ENCODE measurements around the gene CDH22.

- TF ChIP-seq FOXK2 (conservative IDR thresholded peaks at IDR 0.05 in 1 of 2, IDR thresholded peaks at IDR 0.05 in 1 of 2; ENCODE audit: low read depth in 2 of 2) = peak in 1 of 2 experiments; percentile 68; a peak in 1 of 4 replicates
- no peak for TF ChIP-seq NR1H2 (CRISPR knock-in tag; IDR thresholded peaks at IDR 0.05)
- no peak for TF ChIP-seq ZNF263 (CRISPR knock-in tag; IDR thresholded peaks at IDR 0.05; ENCODE audit: borderline replicate concordance)
- TF ChIP-seq, protein P1, sequence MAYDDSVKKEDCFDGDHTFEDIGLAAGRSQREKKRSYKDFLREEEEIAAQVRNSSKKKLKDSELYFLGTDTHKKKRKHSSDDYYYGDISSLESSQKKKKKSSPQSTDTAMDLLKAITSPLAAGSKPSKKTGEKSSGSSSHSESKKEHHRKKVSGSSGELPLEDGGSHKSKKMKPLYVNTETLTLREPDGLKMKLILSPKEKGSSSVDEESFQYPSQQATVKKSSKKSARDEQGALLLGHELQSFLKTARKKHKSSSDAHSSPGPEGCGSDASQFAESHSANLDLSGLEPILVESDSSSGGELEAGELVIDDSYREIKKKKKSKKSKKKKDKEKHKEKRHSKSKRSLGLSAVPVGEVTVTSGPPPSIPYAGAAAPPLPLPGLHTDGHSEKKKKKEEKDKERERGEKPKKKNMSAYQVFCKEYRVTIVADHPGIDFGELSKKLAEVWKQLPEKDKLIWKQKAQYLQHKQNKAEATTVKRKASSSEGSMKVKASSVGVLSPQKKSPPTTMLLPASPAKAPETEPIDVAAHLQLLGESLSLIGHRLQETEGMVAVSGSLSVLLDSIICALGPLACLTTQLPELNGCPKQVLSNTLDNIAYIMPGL (CRISPR knock-in tag; IDR thresholded peaks at IDR 0.05) = no peak
- TF ChIP-seq FOXM1 (IDR thresholded peaks at IDR 0.05; ENCODE audit: low read depth) = no peak
- TF ChIP-seq FOXM1 (CRISPR knock-in tag; IDR thresholded peaks at IDR 0.05; ENCODE audit: low read depth) = no peak
- TF ChIP-seq MTF1 (CRISPR knock-in tag; IDR thresholded peaks at IDR 0.05; ENCODE audit: borderline replicate concordance) = no peak
- TF ChIP-seq HNRNPK (IDR thresholded peaks at IDR 0.05; ENCODE audit: low read depth, low read length, poor library complexity, severe bottlenecking) = no peak
Observed at GRCh38 chr20:46279103-46279502, 29.2 kb downstream of the CDH22 start.
